GM12801 (cell line): ENCODE measurements around the gene NSUN2.

Source experiments
- TF ChIP-seq, protein P1 (sequence below): IDR thresholded peaks from one replicate; pipeline ENCODE4 v1.5.1; 2011; ENCODE audit warnings: control low read depth; ENCODE audit not compliant: insufficient read length; ENCODE audit errors: extremely low read depth

Gene NSUN2

DNA sequence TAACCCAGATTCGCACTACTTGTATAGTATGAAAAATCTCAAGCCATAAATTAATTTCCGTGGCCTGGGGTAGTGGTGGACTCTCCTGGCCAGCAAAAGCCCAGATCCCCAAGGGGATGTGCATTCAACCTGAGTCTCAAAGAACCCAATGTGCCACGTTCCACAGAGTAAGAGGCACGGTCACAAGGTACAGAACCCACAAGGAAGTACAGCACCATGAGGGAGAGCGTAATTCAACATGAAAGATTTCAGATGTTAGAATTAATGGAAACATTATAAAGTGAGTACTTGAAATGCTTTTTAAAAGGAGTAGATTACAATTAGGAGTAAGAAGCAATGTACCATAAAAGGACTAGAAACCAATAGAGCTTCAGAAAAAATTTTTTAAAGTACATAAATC is 23.8 kb upstream of the NSUN2 start:
- TF ChIP-seq, protein P1, sequence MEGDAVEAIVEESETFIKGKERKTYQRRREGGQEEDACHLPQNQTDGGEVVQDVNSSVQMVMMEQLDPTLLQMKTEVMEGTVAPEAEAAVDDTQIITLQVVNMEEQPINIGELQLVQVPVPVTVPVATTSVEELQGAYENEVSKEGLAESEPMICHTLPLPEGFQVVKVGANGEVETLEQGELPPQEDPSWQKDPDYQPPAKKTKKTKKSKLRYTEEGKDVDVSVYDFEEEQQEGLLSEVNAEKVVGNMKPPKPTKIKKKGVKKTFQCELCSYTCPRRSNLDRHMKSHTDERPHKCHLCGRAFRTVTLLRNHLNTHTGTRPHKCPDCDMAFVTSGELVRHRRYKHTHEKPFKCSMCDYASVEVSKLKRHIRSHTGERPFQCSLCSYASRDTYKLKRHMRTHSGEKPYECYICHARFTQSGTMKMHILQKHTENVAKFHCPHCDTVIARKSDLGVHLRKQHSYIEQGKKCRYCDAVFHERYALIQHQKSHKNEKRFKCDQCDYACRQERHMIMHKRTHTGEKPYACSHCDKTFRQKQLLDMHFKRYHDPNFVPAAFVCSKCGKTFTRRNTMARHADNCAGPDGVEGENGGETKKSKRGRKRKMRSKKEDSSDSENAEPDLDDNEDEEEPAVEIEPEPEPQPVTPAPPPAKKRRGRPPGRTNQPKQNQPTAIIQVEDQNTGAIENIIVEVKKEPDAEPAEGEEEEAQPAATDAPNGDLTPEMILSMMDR, result no peak

DNA sequence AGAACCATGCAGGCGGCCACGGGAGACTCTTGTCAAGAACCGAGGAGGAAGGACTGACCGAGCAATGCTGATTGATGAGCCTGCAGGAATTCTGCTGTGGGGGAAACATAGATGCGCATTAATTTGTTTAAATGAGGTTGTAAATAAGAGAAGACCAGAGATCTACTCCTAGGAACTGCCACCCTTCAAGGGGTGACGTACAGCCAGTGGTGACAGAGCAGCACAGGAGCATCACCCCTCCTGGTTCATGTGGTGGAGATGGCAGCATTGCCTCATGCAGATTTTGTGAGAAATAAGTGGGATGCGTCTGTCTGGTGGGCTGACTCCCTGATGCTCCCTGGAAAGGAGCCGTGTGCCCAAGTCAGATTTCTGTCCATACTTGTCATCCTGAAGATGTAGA is 22.6 kb upstream of the NSUN2 start:
- TF ChIP-seq, protein P1, result no peak

DNA sequence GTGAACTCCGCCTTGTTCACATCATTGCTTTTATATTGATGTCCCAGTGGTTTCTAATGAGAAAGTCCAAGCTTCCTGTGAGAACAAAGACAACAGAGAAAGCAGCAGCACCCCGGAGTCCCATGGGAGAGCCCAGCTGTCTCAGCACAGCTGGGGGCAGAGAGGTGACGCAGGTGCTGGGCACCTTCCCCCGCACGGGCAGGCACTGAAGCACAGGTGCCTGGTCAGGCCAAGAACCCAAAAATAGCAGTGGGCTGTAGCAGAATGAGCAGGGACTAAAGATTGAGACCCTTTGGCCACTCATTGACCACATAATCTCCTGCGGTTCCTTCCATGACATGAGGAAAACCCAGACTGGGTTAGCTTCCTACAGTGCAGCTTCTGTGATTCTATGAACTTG is 19.2 kb upstream of the NSUN2 start:
- TF ChIP-seq, protein P1, result no peak

DNA sequence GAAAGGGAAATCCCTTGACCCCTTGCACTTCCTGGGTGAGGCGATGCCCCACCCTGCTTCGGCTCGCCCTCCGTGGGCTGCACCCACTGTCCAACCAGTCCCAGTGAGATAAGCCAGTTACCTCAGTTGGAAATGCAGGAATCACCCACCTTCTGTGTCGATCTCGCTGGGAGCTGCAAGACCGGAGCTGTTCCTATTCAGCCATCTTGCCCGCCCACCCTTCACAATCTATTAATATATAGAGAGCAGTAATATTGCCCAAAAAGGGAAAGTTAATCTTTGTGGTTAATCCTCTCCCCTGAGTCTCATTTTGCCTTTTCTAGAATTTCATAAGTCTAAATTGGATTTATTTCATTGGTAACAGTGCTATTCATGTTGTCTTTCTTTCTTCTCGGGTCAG is 16.8 kb upstream of the NSUN2 start:
- TF ChIP-seq, protein P1, result no peak

DNA sequence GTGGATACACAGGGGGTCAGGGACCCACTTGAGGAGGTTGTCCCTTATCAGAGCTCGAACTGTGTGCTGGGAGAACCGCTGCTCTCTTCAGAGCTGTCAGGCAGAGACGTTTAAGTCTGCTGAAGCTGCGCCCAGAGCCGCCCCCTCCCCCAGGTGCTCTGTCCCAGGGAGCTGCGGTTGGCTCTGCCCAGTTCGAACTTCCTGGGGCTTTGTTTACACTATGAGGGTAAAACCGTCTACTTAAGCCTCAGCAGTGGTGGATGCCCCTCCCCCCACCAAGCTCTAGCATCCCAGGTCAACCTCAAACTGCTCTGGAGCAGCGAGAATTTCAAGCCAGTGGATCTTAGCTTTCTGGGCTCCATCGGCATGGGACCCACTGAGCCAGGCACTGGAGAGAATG is 16.3 kb upstream of the NSUN2 start:
- TF ChIP-seq, protein P1, result no peak

DNA sequence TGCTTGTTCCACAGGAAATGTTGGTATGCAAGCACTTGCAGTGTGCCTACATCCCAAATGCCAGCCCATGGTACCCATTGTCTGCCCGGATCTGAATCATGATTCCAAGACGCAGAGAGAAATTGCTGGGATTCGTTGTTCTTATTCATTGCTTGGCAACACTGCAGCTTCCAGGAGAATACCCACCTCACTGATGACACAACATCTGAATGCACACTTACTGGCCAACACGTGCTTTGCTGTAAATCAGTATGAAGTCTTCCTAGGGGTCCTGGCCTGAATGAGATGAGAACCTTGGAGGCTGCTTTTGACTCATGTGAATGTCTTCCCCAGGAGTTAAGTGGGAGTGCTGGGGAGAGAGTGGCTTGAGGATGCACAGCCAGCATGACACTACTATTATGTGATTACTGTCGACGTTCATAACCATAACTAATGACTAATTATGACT is 12.0 kb upstream of the NSUN2 start:
- TF ChIP-seq, protein P1, result no peak

DNA sequence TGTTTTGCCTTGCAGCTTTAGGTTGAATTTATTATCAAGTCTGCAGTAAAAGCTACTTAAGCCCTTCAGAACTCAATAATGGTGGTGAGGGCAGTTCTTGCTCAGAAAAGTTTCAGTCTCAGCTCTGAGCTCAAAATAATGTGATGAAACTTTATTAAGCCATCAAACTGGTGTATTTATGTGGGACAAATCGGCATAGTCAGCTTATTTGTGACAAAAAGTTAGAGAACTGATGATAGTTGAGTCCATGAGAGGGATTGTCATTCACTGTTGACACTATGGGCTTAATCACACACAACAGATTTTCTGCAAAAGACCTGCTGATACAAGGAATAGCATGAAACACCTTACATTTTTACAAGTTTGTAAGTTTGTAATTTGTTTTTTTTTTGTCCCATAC is 9.8 kb upstream of the NSUN2 start:
- TF ChIP-seq, protein P1, result no peak

DNA sequence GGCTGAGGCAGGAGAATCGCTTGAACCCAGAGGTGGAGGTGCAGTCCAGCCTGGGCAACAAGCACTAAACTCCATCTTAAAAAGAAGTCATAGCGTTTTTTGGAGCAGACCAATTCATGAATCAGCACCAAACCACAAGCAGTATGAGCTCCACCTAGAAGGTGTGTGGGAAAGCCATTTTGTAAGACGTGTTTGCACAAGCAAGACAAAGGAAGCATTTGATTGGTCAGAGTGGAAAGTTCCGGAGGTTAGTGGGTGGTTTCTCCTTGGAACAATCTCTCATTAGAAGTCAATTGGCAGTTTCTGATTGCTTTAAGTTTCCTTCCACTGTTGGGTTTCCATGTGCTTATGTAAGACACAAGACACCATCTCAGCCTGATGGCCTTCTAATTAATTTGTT is 5.4 kb upstream of the NSUN2 start:
- TF ChIP-seq, protein P1, result no peak
